Neural progenitor cell (in vitro differentiated cells): ENCODE measurements around the gene PPP2R2C.

Experiments
- CTCF ChIP-seq: fragments of 200-600 bp; sonication (generic); IDR thresholded peaks from 2 replicates; pipeline ENCODE4 v1.5.1; 2017; ENCODE audit warnings: antibody characterized with exemption, mild to moderate bottlenecking
- EZH2 ChIP-seq: fragments of 200-600 bp; sonication (generic); IDR thresholded peaks from 2 replicates; pipeline ENCODE4 v1.6.1; 2017; ENCODE audit warnings: antibody characterized with exemption, mild to moderate bottlenecking, moderate library complexity
- EZH2phosphoT487 ChIP-seq: fragments of 200-600 bp; sonication (generic); IDR thresholded peaks from 2 replicates; pipeline ENCODE4 v1.6.1; 2017; ENCODE audit warnings: antibody characterized with exemption

- no peak for TF ChIP-seq CTCF
- no peak for TF ChIP-seq EZH2
- TF ChIP-seq EZH2phosphoT487: no peak
Measured at GRCh38 chr4:6423575-6423974, 48.8 kb downstream of the PPP2R2C start.
